CD4-positive, alpha-beta memory T cell (primary cell): ENCODE measurements around the gene GRID1. TPM values are rescaled to one million over a fixed set of nuclear protein-coding genes. Genes with fewer than 3 reads are reported as not detected.

Experiments used
- CTCF ChIA-PET: fragments of 350-600 bp; sonication (Branson Sonifier 250); formaldehyde crosslinking; loops from one replicate; lab custom pipeline; 2021; ENCODE audit warnings: inconsistent platforms; ENCODE audit not compliant: partially characterized antibody; lab: Charles Lee
- POLR2A ChIA-PET: fragments of 350-600 bp; sonication (Branson Sonifier 250); formaldehyde crosslinking; loops from one replicate; lab custom pipeline; 2021; ENCODE audit not compliant: partially characterized antibody; lab: Charles Lee
- DNase-seq, 5 donors: peaks; one replicate each; pipeline versions ENCODE4 v3.0.0 to v3.0.0-alpha.2; 2020 to 2022; ENCODE audit warnings: mixed read lengths in 1 of 5
- H3K27ac ChIP-seq: one replicate; pipeline ENCODE4 v1.7.0; 2013; ENCODE audit warnings: low read depth, low read length
- H3K27me3 ChIP-seq: 2 replicates; pipeline ENCODE4 v1.7.0; 2013; ENCODE audit warnings: mild to moderate bottlenecking, low read length, moderate library complexity; ENCODE audit not compliant: insufficient read depth
- H3K36me3 ChIP-seq: 2 replicates; pipeline ENCODE4 v1.7.0; 2013; ENCODE audit warnings: mild to moderate bottlenecking, low read length, moderate library complexity; ENCODE audit not compliant: insufficient read depth
- H3K4me1 ChIP-seq: 2 replicates; pipeline ENCODE4 v1.7.0; 2013; ENCODE audit warnings: mild to moderate bottlenecking, low read length, moderate library complexity; ENCODE audit not compliant: insufficient read depth
- H3K4me3 ChIP-seq, 2 donors: one replicate each; pipeline ENCODE4 v1.7.0; 2013; ENCODE audit warnings: low read length in 2 of 2, mild to moderate bottlenecking in 1 of 2
- H3K9me3 ChIP-seq, 2 donors: one replicate each; pipeline ENCODE4 v1.7.0; 2013; ENCODE audit warnings: low read length in 2 of 2, control low read depth in 1 of 2; ENCODE audit not compliant: control insufficient read depth in 1 of 2
- H3K27ac Mint-ChIP-seq, 7 donors: one replicate each; pipeline ENCODE4 v1.8.0; 2020 to 2021; ENCODE audit warnings: mixed read lengths in 7 of 7, mild to moderate bottlenecking in 6 of 7, inconsistent platforms in 3 of 7, moderate library complexity in 3 of 7
- H3K27me3 Mint-ChIP-seq, 2 donors: one replicate each; pipeline ENCODE4 v1.8.0; 2020 to 2021; ENCODE audit warnings: mixed read lengths in 2 of 2
- H3K36me3 Mint-ChIP-seq, 2 donors: one replicate each; pipeline ENCODE4 v1.8.0; 2020 to 2021; ENCODE audit warnings: mixed read lengths in 2 of 2, inconsistent platforms in 1 of 2, mild to moderate bottlenecking in 1 of 2
- H3K4me1 Mint-ChIP-seq, 4 donors: one replicate each; pipeline ENCODE4 v1.8.0; 2020 to 2021; ENCODE audit warnings: mixed read lengths in 4 of 4, mild to moderate bottlenecking in 1 of 4
- H3K4me3 Mint-ChIP-seq, 8 donors: one replicate each; pipeline ENCODE4 v1.8.0; 2020 to 2021; ENCODE audit warnings: mixed read lengths in 8 of 8, mild to moderate bottlenecking in 7 of 8, moderate library complexity in 6 of 8, inconsistent platforms in 3 of 8
- H3K9me3 Mint-ChIP-seq, 8 donors: one replicate each; pipeline ENCODE4 v1.8.0; 2020 to 2021; ENCODE audit warnings: mixed read lengths in 8 of 8, mild to moderate bottlenecking in 5 of 8, inconsistent platforms in 3 of 8, moderate library complexity in 1 of 8
- intact Hi-C: fragments of 100-400 bp; cut with micrococcal nuclease; formaldehyde crosslinking; loops from one replicate; pipeline ENCODE4 v1.15.1; 2023
- polyA plus RNA-seq, 2 donors: library from polyadenylated mRNA; unstranded; fragments of 300-500 nt; fragmentation: Illumina TruSeq; gene quantifications; one replicate each; pipeline ENCODE4 v1.2.3, GENCODE V29; 2021
- total RNA-seq, 2 experiments: library from RNA; stranded (reverse); gene quantifications; one replicate each; pipeline ENCODE4 v1.2.3, GENCODE V29; 2021

The GRID1 gene
- total and polyA plus RNA-seq, 4 experiments from 2014 or later, result not detected

- no peaks in the 10 kb centered on the region for H3K4me1 Mint-ChIP-seq
- intact Hi-C loops, result no loop called here
- no peak overlapping the region for H3K4me3 Mint-ChIP-seq
- H3K27ac ChIP-seq, result no peak overlapping the region
- no peaks in the 10 kb centered on the region for H3K27me3 ChIP-seq
- no peak overlapping the region for H3K27ac Mint-ChIP-seq
- no peak for DNase-seq
- H3K36me3 Mint-ChIP-seq, result no peaks in the 10 kb centered on the region
- POLR2A ChIA-PET, result no interaction called here
- no peaks in the 10 kb centered on the region for H3K9me3 ChIP-seq
- no peak overlapping the region for H3K4me3 ChIP-seq
- no peaks in the 10 kb centered on the region for H3K4me1 ChIP-seq
- H3K9me3 Mint-ChIP-seq, result no peaks in the 10 kb centered on the region
- CTCF ChIA-PET, result no interaction called here
- H3K36me3 ChIP-seq, result no peaks in the 10 kb centered on the region
- H3K27me3 Mint-ChIP-seq, result peaks cover 2 to 3% of the 10 kb centered on the region in 2 donors
These were observed 458.1 kb downstream of the GRID1 start for GRCh38 chr10:85908462-85908861.

GRCh38 chr10:85902051-85902450 is 464.5 kb downstream of the GRID1 start:
- H3K4me3 Mint-ChIP-seq, result no peak overlapping the region
- H3K36me3 ChIP-seq, result no peaks in the 10 kb centered on the region
- peaks cover 2 to 8% of the 10 kb centered on the region in 2 donors for H3K27me3 Mint-ChIP-seq
- CTCF ChIA-PET, result interaction anchor here (1.6 to 1.7 kb wide), 2 partner anchors 11 to 32 kb away, joined by 3 read pairs; no protein-coding TSS in a partner anchor
- DNase-seq, result no peak
- no peak overlapping the region for H3K27ac Mint-ChIP-seq
- POLR2A ChIA-PET, result no interaction called here
- no peak overlapping the region for H3K4me3 ChIP-seq
- H3K4me1 ChIP-seq, result no peaks in the 10 kb centered on the region
- intact Hi-C loops, result no loop called here
- H3K9me3 ChIP-seq, result no peaks in the 10 kb centered on the region
- H3K9me3 Mint-ChIP-seq, result no peaks in the 10 kb centered on the region
- no peak overlapping the region for H3K27ac ChIP-seq
- no peaks in the 10 kb centered on the region for H3K4me1 Mint-ChIP-seq
- no peaks in the 10 kb centered on the region for H3K27me3 ChIP-seq
- H3K36me3 Mint-ChIP-seq, result no peaks in the 10 kb centered on the region

DNA sequence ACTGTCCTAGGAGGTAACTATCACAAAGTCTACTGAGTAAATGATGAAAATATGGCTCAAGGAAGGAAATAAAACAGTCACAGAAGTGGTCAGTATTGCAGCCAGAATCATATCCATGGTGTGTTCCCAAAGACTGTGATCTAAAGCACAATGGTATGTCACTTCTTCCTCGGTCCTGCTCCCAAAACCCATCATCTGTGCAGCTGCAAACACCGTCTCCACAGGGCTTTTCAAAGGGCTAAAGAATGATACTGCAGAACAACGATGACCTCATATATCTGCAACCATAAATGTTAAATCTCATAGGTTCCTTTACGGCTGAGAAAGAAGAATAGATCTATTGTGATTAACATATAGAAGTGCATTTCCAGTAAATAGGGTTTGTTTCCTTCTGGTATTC is 465.0 kb downstream of the GRID1 start:
- H3K27ac Mint-ChIP-seq, result no peak overlapping the region
- ChIA-PET CTCF (interaction anchor here (1.6 to 1.7 kb wide), 2 partner anchors 11 to 32 kb away, joined by 3 read pairs; no protein-coding TSS in a partner anchor), POLR2A (no interaction called here)
- Histone ChIP-seq H3K9me3 (no peaks in the 10 kb centered on the region), H3K4me3 (no peak overlapping the region), H3K27ac (no peak overlapping the region), H3K36me3 (no peaks in the 10 kb centered on the region), H3K27me3 (no peaks in the 10 kb centered on the region), H3K4me1 (no peaks in the 10 kb centered on the region)
- no peaks in the 10 kb centered on the region for H3K36me3 Mint-ChIP-seq
- no peak overlapping the region for H3K4me3 Mint-ChIP-seq
- intact Hi-C loops, result no loop called here
- no peaks in the 10 kb centered on the region for H3K9me3 Mint-ChIP-seq
- DNase-seq, result no peak
- H3K27me3 Mint-ChIP-seq, result peaks cover 2 to 8% of the 10 kb centered on the region in 2 donors
- H3K4me1 Mint-ChIP-seq, result no peaks in the 10 kb centered on the region

DNA sequence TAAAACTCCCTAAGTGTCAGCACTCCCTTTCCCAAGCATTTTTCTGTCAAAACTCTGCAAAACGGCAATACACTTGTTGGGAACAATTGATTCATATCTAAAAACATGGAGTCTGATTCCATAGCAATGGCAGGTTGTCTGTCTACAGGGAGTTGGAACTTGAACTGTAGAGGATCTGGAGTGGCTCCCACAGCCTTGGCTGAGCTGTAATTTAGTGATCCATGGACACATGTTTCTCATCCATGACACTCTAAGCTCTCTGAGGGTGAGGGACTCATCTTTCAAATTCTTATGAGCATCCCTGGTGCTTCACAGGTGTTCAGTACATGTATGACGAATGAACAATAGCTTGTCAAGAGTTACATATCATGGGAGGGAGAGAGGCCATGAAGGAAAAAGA is 466.1 kb downstream of the GRID1 start:
- intact Hi-C loops, result no loop called here
- H3K27me3 ChIP-seq, result no peaks in the 10 kb centered on the region
- Mint-ChIP-seq H3K4me1 (no peaks in the 10 kb centered on the region), H3K36me3 (no peaks in the 10 kb centered on the region), H3K27ac (no peak overlapping the region), H3K4me3 (no peak overlapping the region), H3K9me3 (no peaks in the 10 kb centered on the region), H3K27me3 (peaks cover 3 to 8% of the 10 kb centered on the region in 2 donors)
- no peak for DNase-seq
- H3K36me3 ChIP-seq, result no peaks in the 10 kb centered on the region
- no peak overlapping the region for H3K27ac ChIP-seq
- POLR2A ChIA-PET, result no interaction called here
- no peaks in the 10 kb centered on the region for H3K9me3 ChIP-seq
- CTCF ChIA-PET, result interaction anchor here (1.6 kb wide), 1 partner anchor 31 kb away, joined by 3 read pairs; no protein-coding TSS in a partner anchor
- H3K4me1 ChIP-seq, result no peaks in the 10 kb centered on the region
- no peak overlapping the region for H3K4me3 ChIP-seq

DNA sequence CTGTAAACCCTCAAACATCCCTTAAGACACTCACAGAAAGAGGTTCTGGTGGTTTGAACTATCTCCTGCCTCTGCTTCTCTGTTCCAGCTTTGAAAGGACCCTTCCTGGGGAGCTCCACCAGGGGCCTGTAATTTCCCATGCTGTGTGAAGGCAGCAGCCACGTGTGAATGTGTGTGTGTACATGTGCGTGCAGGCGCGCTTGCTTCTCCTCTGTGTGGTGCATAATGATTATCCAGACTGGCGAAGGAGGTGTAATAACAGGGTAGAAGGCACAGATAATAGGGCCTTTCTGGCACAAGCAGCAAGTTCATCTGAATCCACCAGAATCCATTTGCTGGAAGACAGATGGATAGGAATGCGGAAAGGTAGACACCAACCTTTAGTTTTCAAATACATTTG is 466.5 kb downstream of the GRID1 start:
- H3K27me3 ChIP-seq, result no peaks in the 10 kb centered on the region
- no peak overlapping the region for H3K4me3 Mint-ChIP-seq
- ChIA-PET CTCF (interaction anchor here (1.1 kb wide), 1 partner anchor 10 kb away, joined by 3 read pairs; no protein-coding TSS in a partner anchor), POLR2A (no interaction called here)
- H3K4me1 Mint-ChIP-seq, result no peaks in the 10 kb centered on the region
- no peaks in the 10 kb centered on the region for H3K9me3 ChIP-seq
- no peaks in the 10 kb centered on the region for H3K9me3 Mint-ChIP-seq
- H3K36me3 ChIP-seq, result no peaks in the 10 kb centered on the region
- DNase-seq, result no peak
- no peak overlapping the region for H3K27ac ChIP-seq
- intact Hi-C loops, result no loop called here
- H3K4me1 ChIP-seq, result no peaks in the 10 kb centered on the region
- H3K36me3 Mint-ChIP-seq, result no peaks in the 10 kb centered on the region
- H3K27ac Mint-ChIP-seq, result no peak overlapping the region
- H3K27me3 Mint-ChIP-seq, result peaks cover 5 to 10% of the 10 kb centered on the region in 2 donors
- H3K4me3 ChIP-seq, result no peak overlapping the region

DNA sequence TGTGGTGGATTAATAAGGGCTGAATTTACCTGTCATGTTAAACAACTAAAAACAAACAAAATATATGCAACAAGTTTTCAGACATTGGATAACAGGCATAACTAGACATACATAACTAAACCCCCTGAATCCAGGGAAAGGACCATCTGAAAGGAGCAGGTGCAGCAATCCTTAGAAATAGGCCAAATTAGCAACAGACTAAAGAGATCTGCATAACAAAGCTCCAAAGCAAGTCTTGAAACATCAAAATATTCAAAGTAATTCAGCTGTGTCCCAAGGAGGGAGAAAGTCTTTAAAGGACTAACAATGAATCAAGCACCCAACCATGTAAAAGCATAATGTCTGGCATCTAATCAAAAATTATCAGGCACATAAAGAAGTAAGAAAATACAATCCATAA is 475.1 kb downstream of the GRID1 start:
- Mint-ChIP-seq H3K9me3 (peaks cover 0 to 13% (median 2%) of the 10 kb centered on the region in 8 donors), H3K36me3 (no peaks in the 10 kb centered on the region), H3K27me3 (peaks cover 13 to 23% of the 10 kb centered on the region in 2 donors), H3K27ac (no peak overlapping the region), H3K4me1 (no peaks in the 10 kb centered on the region), H3K4me3 (no peak overlapping the region)
- intact Hi-C loops, result no loop called here
- Histone ChIP-seq H3K27me3 (no peaks in the 10 kb centered on the region), H3K4me1 (no peaks in the 10 kb centered on the region), H3K4me3 (no peak overlapping the region), H3K27ac (no peak overlapping the region), H3K9me3 (no peaks in the 10 kb centered on the region), H3K36me3 (no peaks in the 10 kb centered on the region)
- POLR2A ChIA-PET, result no interaction called here
- CTCF ChIA-PET, result interaction anchor here (1.6 kb wide), 1 partner anchor 10 kb away, joined by 3 read pairs; no protein-coding TSS in a partner anchor
- no peak for DNase-seq

DNA sequence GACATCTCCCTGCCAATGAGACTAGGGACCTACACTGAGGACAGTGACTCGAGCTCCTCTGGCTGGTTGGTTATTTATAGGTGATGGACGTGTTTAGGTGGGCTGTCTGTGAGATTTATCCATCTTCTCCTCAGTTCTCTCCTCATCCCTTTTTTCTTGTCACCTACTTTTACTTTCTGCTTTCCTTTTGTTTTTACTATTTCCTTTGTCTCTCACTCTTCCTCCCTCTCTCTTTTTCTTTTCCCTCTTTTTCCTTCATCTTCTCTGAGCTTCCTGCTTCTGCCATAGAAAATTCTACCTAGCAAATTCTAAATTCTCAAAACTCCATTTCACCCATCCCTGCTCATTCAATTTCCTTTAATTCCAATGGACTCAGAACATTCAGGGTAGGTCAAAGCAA is 478.0 kb downstream of the GRID1 start:
- Histone ChIP-seq H3K9me3 (no peaks in the 10 kb centered on the region), H3K4me1 (no peaks in the 10 kb centered on the region), H3K36me3 (no peaks in the 10 kb centered on the region), H3K27me3 (no peaks in the 10 kb centered on the region), H3K4me3 (no peak overlapping the region), H3K27ac (no peak overlapping the region)
- H3K27ac Mint-ChIP-seq, result no peak overlapping the region
- POLR2A ChIA-PET, result no interaction called here
- CTCF ChIA-PET, result no interaction called here
- no peak for DNase-seq
- H3K36me3 Mint-ChIP-seq, result no peaks in the 10 kb centered on the region
- peaks cover 0 to 13% (median 2%) of the 10 kb centered on the region in 8 donors for H3K9me3 Mint-ChIP-seq
- no peaks in the 10 kb centered on the region for H3K4me1 Mint-ChIP-seq
- H3K4me3 Mint-ChIP-seq, result no peak overlapping the region
- intact Hi-C loops, result no loop called here
- H3K27me3 Mint-ChIP-seq, result peaks cover 11 to 19% of the 10 kb centered on the region in 2 donors
